Measurements from ENCODE around the gene HMHB1. TPM values are rescaled to one million over a fixed set of nuclear protein-coding genes. Genes with fewer than 3 reads are reported as not detected.

The HMHB1 gene
- total RNA-seq, 1 donor from 2014 or later: not detected

DNA sequence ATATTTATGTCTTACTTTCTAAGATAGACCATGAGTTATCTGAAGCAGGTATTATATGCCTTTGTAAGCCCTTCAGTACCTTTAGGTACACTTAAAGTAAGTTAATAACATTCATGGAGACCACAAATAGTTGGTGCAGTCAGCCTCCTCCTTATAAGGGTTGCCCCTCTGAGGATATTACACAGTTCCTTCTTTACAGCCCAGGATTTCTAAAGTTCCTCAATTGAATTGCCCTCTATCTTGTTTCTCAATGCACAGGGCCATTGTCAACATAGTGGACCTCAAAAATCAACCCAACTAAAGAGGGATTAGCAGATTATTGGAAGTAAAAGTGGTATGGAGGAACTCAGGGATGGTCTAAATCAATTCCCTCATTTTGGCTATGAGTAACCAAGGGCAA is 50.3 kb downstream of the HMHB1 start:
- TF ChIP-seq, protein P1, sequence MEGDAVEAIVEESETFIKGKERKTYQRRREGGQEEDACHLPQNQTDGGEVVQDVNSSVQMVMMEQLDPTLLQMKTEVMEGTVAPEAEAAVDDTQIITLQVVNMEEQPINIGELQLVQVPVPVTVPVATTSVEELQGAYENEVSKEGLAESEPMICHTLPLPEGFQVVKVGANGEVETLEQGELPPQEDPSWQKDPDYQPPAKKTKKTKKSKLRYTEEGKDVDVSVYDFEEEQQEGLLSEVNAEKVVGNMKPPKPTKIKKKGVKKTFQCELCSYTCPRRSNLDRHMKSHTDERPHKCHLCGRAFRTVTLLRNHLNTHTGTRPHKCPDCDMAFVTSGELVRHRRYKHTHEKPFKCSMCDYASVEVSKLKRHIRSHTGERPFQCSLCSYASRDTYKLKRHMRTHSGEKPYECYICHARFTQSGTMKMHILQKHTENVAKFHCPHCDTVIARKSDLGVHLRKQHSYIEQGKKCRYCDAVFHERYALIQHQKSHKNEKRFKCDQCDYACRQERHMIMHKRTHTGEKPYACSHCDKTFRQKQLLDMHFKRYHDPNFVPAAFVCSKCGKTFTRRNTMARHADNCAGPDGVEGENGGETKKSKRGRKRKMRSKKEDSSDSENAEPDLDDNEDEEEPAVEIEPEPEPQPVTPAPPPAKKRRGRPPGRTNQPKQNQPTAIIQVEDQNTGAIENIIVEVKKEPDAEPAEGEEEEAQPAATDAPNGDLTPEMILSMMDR (IDR thresholded peaks at IDR 0.05; ENCODE audit: unreplicated experiment): no peak

GRCh38 chr5:143865426-143866025 is 53.6 kb downstream of the HMHB1 start:
- Mint-ChIP-seq H3K36me3 (ENCODE audit: low read depth, unreplicated experiment) (no peaks in the 10 kb centered on the region), H3K27ac (ENCODE audit: unreplicated experiment) (no peak overlapping the region)

More for the DNA sequence above, 50.3 kb downstream of the HMHB1 start:
- H3K9me3 Mint-ChIP-seq (ENCODE audit: unreplicated experiment): no peaks in the 10 kb centered on the region
- H3K36me3 Mint-ChIP-seq (ENCODE audit: low read depth, unreplicated experiment): no peaks in the 10 kb centered on the region
- H3K27ac Mint-ChIP-seq (ENCODE audit: unreplicated experiment): no peak overlapping the region
- H3K27me3 Mint-ChIP-seq (ENCODE audit: unreplicated experiment): no peaks in the 10 kb centered on the region
- no peaks in the 10 kb centered on the region for H3K4me1 Mint-ChIP-seq (ENCODE audit: unreplicated experiment)
- no peak overlapping the region for H3K4me3 Mint-ChIP-seq (ENCODE audit: unreplicated experiment)
- no peak for DNase-seq (ENCODE audit: low spot score)

More at GRCh38 chr5:143865426-143866025, 53.6 kb downstream of the HMHB1 start:
- TF ChIP-seq, protein P1 (IDR thresholded peaks at IDR 0.05; ENCODE audit: unreplicated experiment): no peak
- no peak for DNase-seq (ENCODE audit: low spot score)
- no peaks in the 10 kb centered on the region for H3K9me3 Mint-ChIP-seq (ENCODE audit: unreplicated experiment)
- H3K4me1 Mint-ChIP-seq (ENCODE audit: unreplicated experiment): no peaks in the 10 kb centered on the region
- no peaks in the 10 kb centered on the region for H3K27me3 Mint-ChIP-seq (ENCODE audit: unreplicated experiment)
- H3K4me3 Mint-ChIP-seq (ENCODE audit: unreplicated experiment): no peak overlapping the region

Measured in endothelial cell (in vitro differentiated cells).